Neuron (in vitro differentiated cells): Measurements from ENCODE around the gene HSPG2.

Experiments
- H2AFZ ChIP-seq: one replicate; pipeline ENCODE4 v1.6.1; 2013; ENCODE audit warnings: low read depth, mild to moderate bottlenecking, inconsistent platforms, low read length, moderate library complexity
- H3K27me3 ChIP-seq: one replicate; pipeline ENCODE4 v1.6.1; 2013; ENCODE audit warnings: low read length; ENCODE audit not compliant: insufficient read depth
- H3K36me3 ChIP-seq: one replicate; pipeline ENCODE4 v1.6.1; 2013; ENCODE audit warnings: low read length; ENCODE audit not compliant: insufficient read depth
- H3K4me1 ChIP-seq: one replicate; pipeline ENCODE4 v1.6.1; 2013; ENCODE audit warnings: low read length; ENCODE audit not compliant: insufficient read depth
- H3K4me3 ChIP-seq: 2 replicates; pipeline ENCODE4 v1.5.1; 2013; ENCODE audit warnings: mild to moderate bottlenecking, low read length, moderate library complexity
- H3K9me3 ChIP-seq: one replicate; pipeline ENCODE4 v1.6.1; 2013; ENCODE audit warnings: low read length

Gene HSPG2

GRCh38 chr1:21887796-21888195 lies 49.3 kb downstream of the HSPG2 start:
- Histone ChIP-seq H3K4me3 (no peak overlapping the region), H3K4me1 (no peaks in the 10 kb centered on the region), H3K36me3 (peaks cover 5% of the 10 kb centered on the region), H3K9me3 (no peaks in the 10 kb centered on the region), H2AFZ (no peak overlapping the region), H3K27me3 (no peaks in the 10 kb centered on the region)

GRCh38 chr1:21887216-21887736 lies 49.8 kb downstream of the HSPG2 start:
- H3K9me3 ChIP-seq, result no peaks in the 10 kb centered on the region
- no peaks in the 10 kb centered on the region for H3K27me3 ChIP-seq
- no peak overlapping the region for H2AFZ ChIP-seq
- no peak overlapping the region for H3K4me3 ChIP-seq
- peaks cover 5% of the 10 kb centered on the region for H3K36me3 ChIP-seq
- no peaks in the 10 kb centered on the region for H3K4me1 ChIP-seq

- no peaks in the 10 kb centered on the region for H3K27me3 ChIP-seq
- no peaks in the 10 kb centered on the region for H3K9me3 ChIP-seq
- H3K4me3 ChIP-seq, result no peak overlapping the region
- H3K36me3 ChIP-seq, result peaks cover 5% of the 10 kb centered on the region
- H3K4me1 ChIP-seq, result no peaks in the 10 kb centered on the region
- H2AFZ ChIP-seq, result no peak overlapping the region
Observed at GRCh38 chr1:21886486-21887215, 50.5 kb downstream of the HSPG2 start.

- H2AFZ ChIP-seq, result no peak overlapping the region
- H3K4me1 ChIP-seq, result no peaks in the 10 kb centered on the region
- H3K27me3 ChIP-seq, result no peaks in the 10 kb centered on the region
- peaks cover 5% of the 10 kb centered on the region for H3K36me3 ChIP-seq
- H3K4me3 ChIP-seq, result no peak overlapping the region
- H3K9me3 ChIP-seq, result no peaks in the 10 kb centered on the region
Observed at GRCh38 chr1:21885236-21886037, 51.7 kb downstream of the HSPG2 start.

- no peak overlapping the region for H3K4me3 ChIP-seq
- H3K36me3 ChIP-seq, result peaks cover 12% of the 10 kb centered on the region
- H3K27me3 ChIP-seq, result no peaks in the 10 kb centered on the region
- H3K4me1 ChIP-seq, result no peaks in the 10 kb centered on the region
- H2AFZ ChIP-seq, result no peak overlapping the region
- H3K9me3 ChIP-seq, result no peaks in the 10 kb centered on the region
Observed at GRCh38 chr1:21884456-21885235, 52.5 kb downstream of the HSPG2 start.

GRCh38 chr1:21882721-21883415 lies 54.2 kb downstream of the HSPG2 start:
- Histone ChIP-seq H3K4me3 (no peak overlapping the region), H3K4me1 (no peaks in the 10 kb centered on the region), H3K36me3 (peaks cover 12% of the 10 kb centered on the region), H3K27me3 (no peaks in the 10 kb centered on the region), H2AFZ (no peak overlapping the region), H3K9me3 (no peaks in the 10 kb centered on the region)

- H3K27me3 ChIP-seq, result no peaks in the 10 kb centered on the region
- no peaks in the 10 kb centered on the region for H3K9me3 ChIP-seq
- H3K4me3 ChIP-seq, result no peak overlapping the region
- peaks cover 8% of the 10 kb centered on the region for H3K36me3 ChIP-seq
- no peaks in the 10 kb centered on the region for H3K4me1 ChIP-seq
- no peak overlapping the region for H2AFZ ChIP-seq
Observed at GRCh38 chr1:21881250-21881649, 55.9 kb downstream of the HSPG2 start.

- H3K36me3 ChIP-seq, result peaks cover 8% of the 10 kb centered on the region
- H2AFZ ChIP-seq, result no peak overlapping the region
- no peaks in the 10 kb centered on the region for H3K4me1 ChIP-seq
- H3K27me3 ChIP-seq, result no peaks in the 10 kb centered on the region
- H3K9me3 ChIP-seq, result no peaks in the 10 kb centered on the region
- H3K4me3 ChIP-seq, result no peak overlapping the region
Observed at GRCh38 chr1:21880619-21880970, 56.5 kb downstream of the HSPG2 start.

GRCh38 chr1:21879928-21880618 lies 57.0 kb downstream of the HSPG2 start:
- Histone ChIP-seq H3K4me1 (no peaks in the 10 kb centered on the region), H3K36me3 (peaks cover 8% of the 10 kb centered on the region), H3K9me3 (no peaks in the 10 kb centered on the region), H3K4me3 (no peak overlapping the region), H3K27me3 (no peaks in the 10 kb centered on the region), H2AFZ (no peak overlapping the region)

- peaks cover 16% of the 10 kb centered on the region for H3K36me3 ChIP-seq
Observed at GRCh38 chr1:21878840-21879478, 58.2 kb downstream of the HSPG2 start.

GRCh38 chr1:21878009-21878773 lies 58.9 kb downstream of the HSPG2 start:
- H3K4me3 ChIP-seq, result no peak overlapping the region
- H3K27me3 ChIP-seq, result no peaks in the 10 kb centered on the region
- H3K4me1 ChIP-seq, result no peaks in the 10 kb centered on the region
- H3K36me3 ChIP-seq, result peaks cover 17% of the 10 kb centered on the region
- H2AFZ ChIP-seq, result no peak overlapping the region
- no peaks in the 10 kb centered on the region for H3K9me3 ChIP-seq

More at GRCh38 chr1:21878840-21879478, 58.2 kb downstream of the HSPG2 start:
- Histone ChIP-seq H3K4me3 (no peak overlapping the region), H2AFZ (no peak overlapping the region), H3K27me3 (no peaks in the 10 kb centered on the region), H3K9me3 (no peaks in the 10 kb centered on the region), H3K4me1 (no peaks in the 10 kb centered on the region)
